Esophagus muscularis mucosa (tissue), 4 donors: ENCODE data around the gene TMIGD2. TPM values are rescaled to one million over a fixed set of nuclear protein-coding genes. Genes with fewer than 3 reads are reported as not detected.
"Not testable (repeated sequence)": the region's sequence is repeated elsewhere in the genome, so short reads cannot be mapped to it uniquely, and the experiment has no call there.

ENCODE experiments used
- DNase-seq: peaks from one replicate; pipeline ENCODE4 v3.0.0-alpha.2; 2017; ENCODE audit errors: extremely low spot score
- H3K27ac ChIP-seq, 4 donors: fragments of 200-600 bp; sonication (generic); replicated peaks in 1 of 4; 1 replicate in 3 of 4; 2 replicates in 1 of 4; pipeline ENCODE4 v1.5.1; 2016 to 2019; ENCODE audit warnings: mild to moderate bottlenecking in 1 of 4
- H3K27me3 ChIP-seq, 4 donors: fragments of 200-600 bp; sonication (generic); one replicate each; pipeline versions ENCODE4 v1.5.1 to v1.6.0; 2016 to 2019
- H3K36me3 ChIP-seq, 4 donors: fragments of 200-600 bp; sonication (generic); one replicate each; pipeline ENCODE4 v1.5.1; 2016 to 2019
- H3K4me1 ChIP-seq, 4 donors: fragments of 200-600 bp; sonication (generic); one replicate each; pipeline ENCODE4 v1.5.1; 2016 to 2019
- H3K4me3 ChIP-seq, 4 donors: fragments of 200-600 bp; sonication (generic); 1 replicate in 2 of 4; 2 replicates in 2 of 4; pipeline ENCODE4 v1.5.1; 2016 to 2019; ENCODE audit warnings: mild to moderate bottlenecking in 4 of 4, moderate library complexity in 1 of 4
- H3K9me3 ChIP-seq, 4 donors: fragments of 200-600 bp; sonication (generic); 1 replicate in 3 of 4; 2 replicates in 1 of 4; pipeline ENCODE4 v1.5.1; 2016 to 2019
- EP300 ChIP-seq: sonication (generic); formaldehyde crosslinking; IDR thresholded peaks from one replicate; pipeline ENCODE4 v1.6.1; 2017; ENCODE audit warnings: antibody characterized with exemption
- POLR2A ChIP-seq: fragments of 450-650 bp; IDR thresholded peaks from one replicate; pipeline ENCODE4 v1.6.1; 2017; ENCODE audit warnings: antibody characterized with exemption, moderate library complexity, mild to moderate bottlenecking, low read depth
- POLR2AphosphoS5 ChIP-seq, 2 donors: sonication (generic); formaldehyde crosslinking; IDR thresholded peaks; one replicate each; pipeline ENCODE4 v1.6.1; 2017; ENCODE audit warnings: antibody characterized with exemption in 2 of 2
- WGBS: methylation state at CpG from one replicate; pipeline ENCODE4 v1.1.5; 2018; 5-methylcytosine and 5-hydroxymethylcytosine counted together
- intact Hi-C: fragments of 100-400 bp; cut with DNase I; formaldehyde crosslinking; loops from one replicate; pipeline ENCODE4 v1.15.1; 2023
- total RNA-seq, 4 donors: library from RNA; depleted of rRNA; stranded (reverse); fragments of >200 nt; gene quantifications; one replicate each; pipeline versions ENCODE4 v1.1.0 to v1.2.1, GENCODE V29; 2016
- TF ChIP-seq, protein P1 (sequence below), 3 experiments: fragments of 200-600 bp in 2 of 3; fragments of 450-650 bp in 1 of 3; sonication (generic) in 2 of 3; IDR thresholded peaks; one replicate each; pipeline ENCODE4 v1.5.1; 2017 to 2019; ENCODE audit warnings: antibody characterized with exemption in 3 of 3, mild to moderate bottlenecking in 2 of 3, moderate library complexity in 1 of 3

The TMIGD2 gene
- total RNA-seq, 4 donors from 2014 or later: not detected

- no peak for TF ChIP-seq POLR2AphosphoS5 (IDR thresholded peaks at IDR 0.05)
- TF ChIP-seq, protein P1, sequence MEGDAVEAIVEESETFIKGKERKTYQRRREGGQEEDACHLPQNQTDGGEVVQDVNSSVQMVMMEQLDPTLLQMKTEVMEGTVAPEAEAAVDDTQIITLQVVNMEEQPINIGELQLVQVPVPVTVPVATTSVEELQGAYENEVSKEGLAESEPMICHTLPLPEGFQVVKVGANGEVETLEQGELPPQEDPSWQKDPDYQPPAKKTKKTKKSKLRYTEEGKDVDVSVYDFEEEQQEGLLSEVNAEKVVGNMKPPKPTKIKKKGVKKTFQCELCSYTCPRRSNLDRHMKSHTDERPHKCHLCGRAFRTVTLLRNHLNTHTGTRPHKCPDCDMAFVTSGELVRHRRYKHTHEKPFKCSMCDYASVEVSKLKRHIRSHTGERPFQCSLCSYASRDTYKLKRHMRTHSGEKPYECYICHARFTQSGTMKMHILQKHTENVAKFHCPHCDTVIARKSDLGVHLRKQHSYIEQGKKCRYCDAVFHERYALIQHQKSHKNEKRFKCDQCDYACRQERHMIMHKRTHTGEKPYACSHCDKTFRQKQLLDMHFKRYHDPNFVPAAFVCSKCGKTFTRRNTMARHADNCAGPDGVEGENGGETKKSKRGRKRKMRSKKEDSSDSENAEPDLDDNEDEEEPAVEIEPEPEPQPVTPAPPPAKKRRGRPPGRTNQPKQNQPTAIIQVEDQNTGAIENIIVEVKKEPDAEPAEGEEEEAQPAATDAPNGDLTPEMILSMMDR (IDR thresholded peaks at IDR 0.05): no peak
- TF ChIP-seq EP300: no peak
- no peak for TF ChIP-seq POLR2A
- Histone ChIP-seq H3K4me1 (peaks cover 13 to 19% (median 15%) of the 10 kb centered on the region in 4 donors), H3K36me3 (no peaks in the 10 kb centered on the region), H3K27ac (no peak within 1 kb of the TSS), H3K27me3 (peaks cover 4 to 67% (median 29%) of the 10 kb centered on the region in 4 donors), H3K4me3 (peak within 1 kb of the TSS; percentile 27 to 38 (median 34)), H3K9me3 (no peaks in the 10 kb centered on the region)
- intact Hi-C loops: no loop called here
- no peak for DNase-seq
- 6% methylated on average over 19 of the region's 44 CpGs for WGBS
Measured at GRCh38 chr19:4278419-4279266, 23.5 kb downstream of the TMIGD2 start, which contains the start of gene SHD. Gene SHD, plus strand, starts transcription at chr19:4279266. Its CDS starts 798 bp downstream, at chr19:4280064.

DNA sequence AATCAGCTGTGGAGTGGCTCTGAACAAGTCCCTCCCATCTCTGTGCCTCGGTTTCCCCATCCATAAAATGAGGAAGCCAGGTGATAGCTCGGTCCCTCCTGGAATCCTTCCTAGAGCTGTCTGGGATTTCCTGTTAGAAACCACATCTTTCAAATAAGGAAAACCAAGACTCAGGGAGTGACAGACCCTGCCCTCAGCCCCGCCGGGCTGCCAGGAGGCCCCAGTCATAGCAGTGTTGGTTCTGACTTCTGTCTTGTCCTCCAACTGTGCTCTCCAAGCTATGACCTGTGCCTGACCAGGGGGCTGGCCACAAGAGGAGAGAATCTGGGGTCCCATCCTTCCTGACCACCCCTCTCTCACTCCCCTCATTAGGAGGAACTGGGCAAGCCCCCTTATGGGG lies 24.2 kb downstream of the TMIGD2 start:
- Histone ChIP-seq H3K4me3 (no peak overlapping the region), H3K36me3 (no peaks in the 10 kb centered on the region), H3K4me1 (peaks cover 13 to 19% (median 15%) of the 10 kb centered on the region in 4 donors), H3K27me3 (peaks cover 4 to 61% (median 29%) of the 10 kb centered on the region in 4 donors), H3K9me3 (no peaks in the 10 kb centered on the region), H3K27ac (no peak overlapping the region)
- WGBS: 40% methylated on average over 4 of the region's 4 CpGs
- intact Hi-C loops: no loop called here
- TF ChIP-seq EP300: no peak
- no peak for TF ChIP-seq POLR2A
- no peak for TF ChIP-seq POLR2AphosphoS5 (IDR thresholded peaks at IDR 0.05)
- TF ChIP-seq, protein P1 (IDR thresholded peaks at IDR 0.05): no peak
- DNase-seq: no peak

DNA sequence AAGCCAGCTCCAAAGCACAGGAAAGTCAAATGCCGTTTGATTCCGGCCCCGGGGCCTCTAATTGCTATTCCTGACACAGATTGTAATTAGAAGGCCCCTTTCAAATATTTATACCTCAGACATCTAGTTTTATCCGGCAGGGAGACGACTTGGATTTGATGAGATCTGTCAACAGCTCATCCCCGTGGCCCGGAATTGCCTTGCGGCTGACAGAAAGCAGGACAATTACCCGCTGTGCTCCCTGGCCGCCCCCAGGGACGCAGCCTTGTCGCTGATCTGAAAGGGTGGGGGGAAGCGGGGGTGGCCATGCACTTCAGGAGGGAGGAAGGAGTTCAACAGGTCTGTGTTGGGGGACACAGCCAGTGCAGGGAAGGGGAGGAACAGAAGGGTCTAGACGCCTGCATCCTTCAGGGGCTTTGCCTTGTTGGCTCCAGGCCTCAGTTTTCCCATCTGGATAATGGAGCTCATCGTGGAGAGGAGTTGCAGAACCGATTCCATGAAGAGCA lies 24.9 kb downstream of the TMIGD2 start:
- WGBS: 45% methylated on average over 15 of the region's 16 CpGs
- Histone ChIP-seq H3K4me1 (peaks cover 13 to 19% (median 15%) of the 10 kb centered on the region in 4 donors), H3K36me3 (peaks cover 0 to 5% (median 0%) of the 10 kb centered on the region in 4 donors), H3K27me3 (peaks cover 4 to 53% (median 29%) of the 10 kb centered on the region in 4 donors), H3K9me3 (no peaks in the 10 kb centered on the region), H3K4me3 (no peak overlapping the region), H3K27ac (no peak overlapping the region)
- TF ChIP-seq POLR2AphosphoS5 (IDR thresholded peaks at IDR 0.05) (no peak), EP300 (no peak), POLR2A (no peak)
- TF ChIP-seq, protein P1 (IDR thresholded peaks at IDR 0.05): no peak
- no peak for DNase-seq
- intact Hi-C loops: no loop called here

DNA sequence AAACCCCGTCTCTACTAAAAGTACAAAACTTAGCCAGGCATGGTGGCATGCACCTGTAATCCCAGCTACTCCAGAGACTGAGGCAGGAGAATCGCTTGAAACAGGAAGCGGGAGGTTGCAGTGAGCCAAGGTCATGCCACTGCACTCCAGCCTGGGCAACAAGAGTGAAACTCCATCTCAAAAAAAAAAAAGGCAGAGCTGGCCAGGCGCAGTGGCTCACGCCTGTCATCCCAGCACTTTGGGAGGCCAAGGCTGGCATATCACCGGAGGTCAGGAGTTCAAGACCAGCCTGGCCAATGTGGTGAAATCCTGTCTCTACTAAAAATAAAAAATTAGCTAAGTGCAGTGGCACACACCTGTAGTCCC lies 27.9 kb downstream of the TMIGD2 start:
- H3K27ac ChIP-seq, H3K4me1 ChIP-seq, DNase-seq, H3K4me3 ChIP-seq, H3K9me3 ChIP-seq, intact Hi-C loops: not testable (repeated sequence)
- peaks cover 0 to 24% (median 10%) of the 10 kb centered on the region in 4 donors for H3K27me3 ChIP-seq
- H3K36me3 ChIP-seq: peaks cover under 1 to 33% (median 15%) of the 10 kb centered on the region in 4 donors
- 88% methylated on average over 6 of the region's 6 CpGs for WGBS

DNA sequence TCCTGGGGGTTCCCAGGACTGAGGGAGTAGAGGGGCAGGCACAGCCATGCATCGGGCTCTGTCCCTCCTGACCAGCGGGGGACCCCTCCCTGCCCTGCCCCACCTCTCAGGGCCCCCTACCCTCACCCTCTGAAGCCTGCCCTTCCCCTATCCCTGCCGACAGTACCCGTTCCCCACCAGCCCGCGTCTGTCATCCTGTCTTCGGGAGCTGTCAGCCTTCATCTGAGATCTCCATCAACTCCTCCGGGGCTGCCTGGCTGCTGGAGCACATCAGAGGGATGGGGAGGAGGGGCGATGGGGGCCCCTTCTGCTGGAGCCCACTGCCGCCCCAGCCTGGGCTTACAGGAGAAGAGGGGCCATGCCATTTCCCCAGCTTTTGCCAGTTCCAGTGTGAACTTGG lies 29.3 kb downstream of the TMIGD2 start:
- Histone ChIP-seq H3K4me3 (no peak overlapping the region), H3K4me1 (no peaks in the 10 kb centered on the region), H3K27ac (no peak overlapping the region), H3K27me3 (peaks cover 0 to 10% (median 0%) of the 10 kb centered on the region in 4 donors), H3K9me3 (no peaks in the 10 kb centered on the region), H3K36me3 (peaks cover 14 to 48% (median 27%) of the 10 kb centered on the region in 4 donors)
- TF ChIP-seq POLR2A: no peak
- TF ChIP-seq, protein P1 (IDR thresholded peaks at IDR 0.05): no peak
- TF ChIP-seq POLR2AphosphoS5 (IDR thresholded peaks at IDR 0.05): no peak
- TF ChIP-seq EP300: no peak
- no peak for DNase-seq
- intact Hi-C loops: no loop called here
- WGBS: 60% methylated on average over 10 of the region's 10 CpGs
